22Rv1 (cell line): ENCODE results near the gene SH3BP2.

Experiments used
- CTCF ChIP-seq: fragments of 450-650 bp; IDR thresholded peaks from 2 replicates; pipeline ENCODE4 v1.5.1; 2017; ENCODE audit warnings: mild to moderate bottlenecking
- ZFX ChIP-seq: fragments of 450-650 bp; IDR thresholded peaks from 2 replicates; pipeline ENCODE4 v1.6.1; 2017; ENCODE audit warnings: antibody characterized with exemption, borderline replicate concordance

DNA sequence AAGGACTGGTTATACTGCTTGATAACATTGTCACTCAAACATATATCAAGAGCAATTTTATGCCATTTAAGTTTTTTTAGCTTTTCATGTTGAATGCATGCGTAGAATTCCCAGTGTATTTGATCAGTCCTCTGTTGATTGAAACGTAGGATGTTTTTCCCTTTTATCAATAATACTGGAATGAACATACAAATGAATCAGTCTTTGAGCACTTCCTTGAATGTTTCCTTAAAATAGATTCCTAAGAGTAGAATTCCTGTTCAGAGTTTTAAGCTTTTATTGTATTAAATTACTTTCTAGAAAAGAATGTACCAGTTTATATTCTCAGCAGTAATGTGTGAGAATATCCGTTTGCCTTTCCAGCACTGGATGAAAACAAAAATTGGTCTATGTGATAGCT is 88.5 kb downstream of the SH3BP2 start:
- no peak for TF ChIP-seq CTCF
- TF ChIP-seq ZFX = no peak
